WTC11 (cell line): Measurements from ENCODE around the gene NFXL1. TPM values are rescaled to one million over a fixed set of nuclear protein-coding genes. Genes with fewer than 3 reads are reported as not detected.

Source experiments
- ATAC-seq: fragments of 200-7000 bp; cut with Tn5 transposase; 2 replicates; pipeline ENCODE4 v1.10.0; 2021; ENCODE audit warnings: mild to moderate bottlenecking, moderate library complexity
- CTCF ChIA-PET: fragments of 300-600 bp; sonication (Branson Sonifier 250); formaldehyde crosslinking; loops from one replicate; lab custom pipeline; 2021; ENCODE audit warnings: antibody characterized with exemption; lab: Charles Lee
- POLR2A ChIA-PET: fragments of 350-600 bp; sonication (Branson Sonifier 250); formaldehyde crosslinking; loops from one replicate; lab custom pipeline; 2021; ENCODE audit warnings: antibody characterized with exemption; lab: Charles Lee
- DNase-seq: peaks from one replicate; pipeline ENCODE4 v3.0.0; 2021; ENCODE audit warnings: low spot score
- H3K27ac Mint-ChIP-seq: 2 replicates; pipeline ENCODE4 v1.8.0; 2021; ENCODE audit warnings: mixed read lengths
- H3K27me3 Mint-ChIP-seq: 2 replicates; pipeline ENCODE4 v1.8.0; 2021; ENCODE audit warnings: low read depth, mild to moderate bottlenecking, moderate library complexity, mixed read lengths
- H3K36me3 Mint-ChIP-seq: 2 replicates; pipeline ENCODE4 v1.8.0; 2021; ENCODE audit warnings: mixed read lengths
- H3K4me1 Mint-ChIP-seq: 2 replicates; pipeline ENCODE4 v1.8.0; 2022; ENCODE audit warnings: mixed read lengths
- H3K4me3 Mint-ChIP-seq: 2 replicates; pipeline ENCODE4 v1.8.0; 2021; ENCODE audit warnings: mild to moderate bottlenecking, moderate library complexity, mixed read lengths
- H3K9me3 Mint-ChIP-seq: 2 replicates; pipeline ENCODE4 v1.8.0; 2021; ENCODE audit warnings: mixed read lengths
- ATF1 ChIP-seq: sonication (generic); formaldehyde crosslinking; IDR thresholded peaks from 2 replicates; pipeline ENCODE4 v1.8.1; 2023; ENCODE audit warnings: mild to moderate bottlenecking, moderate library complexity, missing genetic modification reagents
- ATF2 ChIP-seq: sonication (generic); formaldehyde crosslinking; IDR thresholded peaks from 2 replicates; pipeline ENCODE4 v1.8.1; 2022; ENCODE audit warnings: low read depth, missing genetic modification reagents, borderline replicate concordance
- EMX1 ChIP-seq: fragments of 250-450 bp; sonication (Bioruptor Pico); IDR thresholded peaks from 2 replicates; pipeline ENCODE4 v1.8.0; 2021; ENCODE audit warnings: mild to moderate bottlenecking
- GTF2I ChIP-seq: fragments of 250-450 bp; sonication (Bioruptor Pico); conservative IDR thresholded peaks from 2 replicates; pipeline ENCODE4 v1.4.0; 2021; ENCODE audit warnings: mild to moderate bottlenecking
- IRF2 ChIP-seq: sonication (generic); formaldehyde crosslinking; IDR thresholded peaks from 2 replicates; pipeline ENCODE4 v1.8.0; 2022; ENCODE audit warnings: low read depth, missing genetic modification reagents, borderline replicate concordance
- MXD4 ChIP-seq: fragments of 250-450 bp; sonication (Bioruptor Pico); IDR thresholded peaks from 2 replicates; pipeline ENCODE4 v1.8.0; 2021; ENCODE audit warnings: mild to moderate bottlenecking, moderate library complexity, borderline replicate concordance
- NFYB ChIP-seq: sonication (generic); formaldehyde crosslinking; conservative IDR thresholded peaks from 2 replicates; pipeline ENCODE4 v1.8.0; 2022; ENCODE audit warnings: low read depth, missing genetic modification reagents
- PRDM15 ChIP-seq: sonication (generic); formaldehyde crosslinking; IDR thresholded peaks from 2 replicates; pipeline ENCODE4 v1.8.0; 2022; ENCODE audit warnings: missing genetic modification reagents
- PRRX2 ChIP-seq: fragments of 250-450 bp; sonication (Bioruptor Pico); IDR thresholded peaks from 2 replicates; pipeline ENCODE4 v1.8.0; 2021; ENCODE audit warnings: mild to moderate bottlenecking
- RELA ChIP-seq: sonication (generic); formaldehyde crosslinking; IDR thresholded peaks from 2 replicates; pipeline ENCODE4 v1.8.1; 2022; ENCODE audit warnings: missing genetic modification reagents, mild to moderate bottlenecking, borderline replicate concordance
- SMAD4 ChIP-seq: sonication (generic); formaldehyde crosslinking; IDR thresholded peaks from 2 replicates; pipeline ENCODE4 v1.8.0; 2022; ENCODE audit warnings: mild to moderate bottlenecking, missing genetic modification reagents
- TEAD1 ChIP-seq: sonication (generic); formaldehyde crosslinking; IDR thresholded peaks from 2 replicates; pipeline ENCODE4 v1.8.0; 2022; ENCODE audit warnings: mild to moderate bottlenecking, missing genetic modification reagents
- TEAD4 ChIP-seq: sonication (generic); formaldehyde crosslinking; IDR thresholded peaks from 2 replicates; pipeline ENCODE4 v1.8.0; 2022; ENCODE audit warnings: mild to moderate bottlenecking, missing genetic modification reagents
- TP53 ChIP-seq: sonication (generic); formaldehyde crosslinking; IDR thresholded peaks from 2 replicates; pipeline ENCODE4 v1.8.1; 2023; ENCODE audit warnings: mild to moderate bottlenecking, missing genetic modification reagents
- ZNF138 ChIP-seq: sonication (generic); formaldehyde crosslinking; conservative IDR thresholded peaks from 2 replicates; pipeline ENCODE4 v1.8.1; 2022; ENCODE audit warnings: mild to moderate bottlenecking, moderate library complexity, missing genetic modification reagents
- ZNF396 ChIP-seq: fragments of 250-450 bp; sonication (Bioruptor Pico); IDR thresholded peaks from 2 replicates; pipeline ENCODE4 v1.8.0; 2021; ENCODE audit warnings: mild to moderate bottlenecking, moderate library complexity, borderline replicate concordance
- ZNF425 ChIP-seq: fragments of 250-450 bp; sonication (Bioruptor Pico); conservative IDR thresholded peaks from 2 replicates; pipeline ENCODE4 v1.9.0; 2021; ENCODE audit warnings: mild to moderate bottlenecking
- total RNA-seq: library from RNA; stranded (reverse); gene quantifications from 3 replicates; pipeline ENCODE4 v1.2.3, GENCODE V29; 2021
- TF ChIP-seq, protein P1 (sequence below): sonication (generic); formaldehyde crosslinking; IDR thresholded peaks from 2 replicates; pipeline ENCODE4 v1.8.1; 2023; ENCODE audit warnings: mild to moderate bottlenecking, moderate library complexity, missing genetic modification reagents
- TF ChIP-seq, protein P2 (sequence below): sonication (generic); formaldehyde crosslinking; IDR thresholded peaks from 2 replicates; pipeline ENCODE4 v1.8.1; 2022; ENCODE audit warnings: mild to moderate bottlenecking, missing genetic modification reagents, moderate library complexity, borderline replicate concordance
- TF ChIP-seq, protein P3 (sequence below): sonication (generic); formaldehyde crosslinking; IDR thresholded peaks from 2 replicates; pipeline ENCODE4 v1.8.1; 2023; ENCODE audit warnings: mild to moderate bottlenecking, missing genetic modification reagents, moderate library complexity
- TF ChIP-seq, protein P4 (sequence below): sonication (generic); formaldehyde crosslinking; conservative IDR thresholded peaks from 2 replicates; pipeline ENCODE4 v1.8.1; 2022; ENCODE audit warnings: mild to moderate bottlenecking, missing genetic modification reagents
- TF ChIP-seq, protein P5 (sequence below): sonication (generic); formaldehyde crosslinking; IDR thresholded peaks from 2 replicates; pipeline ENCODE4 v1.8.0; 2023; ENCODE audit warnings: missing genetic modification reagents

Gene NFXL1
- total RNA-seq, 1 experiment from 2014 or later: 30.2 TPM

DNA sequence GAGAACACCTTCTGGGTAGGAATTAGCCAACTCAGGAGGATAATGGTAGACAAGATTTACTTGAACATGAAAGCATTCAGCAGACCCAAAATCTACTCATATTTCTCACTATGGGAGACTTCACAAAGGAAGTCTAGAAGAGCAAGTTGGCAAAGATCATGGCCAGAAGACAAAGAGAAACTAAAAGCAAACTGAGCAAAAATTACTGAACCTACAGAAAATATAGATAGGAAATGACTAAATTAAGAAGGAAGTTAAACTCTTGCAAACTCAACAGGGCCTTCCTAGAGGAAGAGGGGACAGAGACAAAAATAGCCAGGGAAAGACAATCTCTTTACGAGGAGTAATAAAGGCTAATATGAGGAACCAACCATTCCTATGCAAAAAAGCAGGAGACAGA lies 95.2 kb downstream of the NFXL1 start (continued):
- TF ChIP-seq, protein P1, sequence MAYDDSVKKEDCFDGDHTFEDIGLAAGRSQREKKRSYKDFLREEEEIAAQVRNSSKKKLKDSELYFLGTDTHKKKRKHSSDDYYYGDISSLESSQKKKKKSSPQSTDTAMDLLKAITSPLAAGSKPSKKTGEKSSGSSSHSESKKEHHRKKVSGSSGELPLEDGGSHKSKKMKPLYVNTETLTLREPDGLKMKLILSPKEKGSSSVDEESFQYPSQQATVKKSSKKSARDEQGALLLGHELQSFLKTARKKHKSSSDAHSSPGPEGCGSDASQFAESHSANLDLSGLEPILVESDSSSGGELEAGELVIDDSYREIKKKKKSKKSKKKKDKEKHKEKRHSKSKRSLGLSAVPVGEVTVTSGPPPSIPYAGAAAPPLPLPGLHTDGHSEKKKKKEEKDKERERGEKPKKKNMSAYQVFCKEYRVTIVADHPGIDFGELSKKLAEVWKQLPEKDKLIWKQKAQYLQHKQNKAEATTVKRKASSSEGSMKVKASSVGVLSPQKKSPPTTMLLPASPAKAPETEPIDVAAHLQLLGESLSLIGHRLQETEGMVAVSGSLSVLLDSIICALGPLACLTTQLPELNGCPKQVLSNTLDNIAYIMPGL: no peak
- TF ChIP-seq EMX1 (no peak), SMAD4 (CRISPR knock-in tag) (no peak), TEAD1 (CRISPR knock-in tag) (no peak), RELA (CRISPR knock-in tag) (no peak), PRDM15 (CRISPR knock-in tag) (no peak)
- TF ChIP-seq, protein P2, sequence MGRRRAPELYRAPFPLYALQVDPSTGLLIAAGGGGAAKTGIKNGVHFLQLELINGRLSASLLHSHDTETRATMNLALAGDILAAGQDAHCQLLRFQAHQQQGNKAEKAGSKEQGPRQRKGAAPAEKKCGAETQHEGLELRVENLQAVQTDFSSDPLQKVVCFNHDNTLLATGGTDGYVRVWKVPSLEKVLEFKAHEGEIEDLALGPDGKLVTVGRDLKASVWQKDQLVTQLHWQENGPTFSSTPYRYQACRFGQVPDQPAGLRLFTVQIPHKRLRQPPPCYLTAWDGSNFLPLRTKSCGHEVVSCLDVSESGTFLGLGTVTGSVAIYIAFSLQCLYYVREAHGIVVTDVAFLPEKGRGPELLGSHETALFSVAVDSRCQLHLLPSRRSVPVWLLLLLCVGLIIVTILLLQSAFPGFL (CRISPR knock-in tag): no peak
- TF ChIP-seq, protein P3, sequence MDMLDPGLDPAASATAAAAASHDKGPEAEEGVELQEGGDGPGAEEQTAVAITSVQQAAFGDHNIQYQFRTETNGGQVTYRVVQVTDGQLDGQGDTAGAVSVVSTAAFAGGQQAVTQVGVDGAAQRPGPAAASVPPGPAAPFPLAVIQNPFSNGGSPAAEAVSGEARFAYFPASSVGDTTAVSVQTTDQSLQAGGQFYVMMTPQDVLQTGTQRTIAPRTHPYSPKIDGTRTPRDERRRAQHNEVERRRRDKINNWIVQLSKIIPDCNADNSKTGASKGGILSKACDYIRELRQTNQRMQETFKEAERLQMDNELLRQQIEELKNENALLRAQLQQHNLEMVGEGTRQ: no peak

DNA sequence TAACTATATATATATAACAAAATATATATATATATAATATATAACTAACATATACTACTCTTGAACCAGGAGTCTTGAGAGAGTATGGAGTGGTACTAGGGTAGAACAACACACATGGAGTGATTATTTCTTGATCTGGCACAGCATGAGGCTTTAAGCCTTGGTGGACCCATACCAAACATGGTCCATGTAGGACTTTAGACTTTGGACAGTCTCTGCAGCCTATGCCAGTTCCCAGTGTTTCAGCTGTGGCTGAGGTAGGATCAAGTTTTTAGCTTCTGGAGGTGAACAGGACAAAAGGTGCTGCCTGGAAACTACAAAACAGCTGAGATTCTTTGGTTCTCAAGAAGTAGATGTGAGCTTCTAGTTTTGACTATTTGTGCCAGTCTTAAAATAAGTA lies 97.1 kb downstream of the NFXL1 start:
- peaks cover 6% of the 10 kb centered on the region; the same call in 1 of the 2 replicates for H3K9me3 Mint-ChIP-seq
- TF ChIP-seq TP53 (CRISPR knock-in tag): no peak
- TF ChIP-seq, protein P1: no peak
- TF ChIP-seq, protein P4, sequence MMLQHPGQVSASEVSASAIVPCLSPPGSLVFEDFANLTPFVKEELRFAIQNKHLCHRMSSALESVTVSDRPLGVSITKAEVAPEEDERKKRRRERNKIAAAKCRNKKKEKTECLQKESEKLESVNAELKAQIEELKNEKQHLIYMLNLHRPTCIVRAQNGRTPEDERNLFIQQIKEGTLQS (CRISPR knock-in tag): no peak
- TF ChIP-seq, protein P5, sequence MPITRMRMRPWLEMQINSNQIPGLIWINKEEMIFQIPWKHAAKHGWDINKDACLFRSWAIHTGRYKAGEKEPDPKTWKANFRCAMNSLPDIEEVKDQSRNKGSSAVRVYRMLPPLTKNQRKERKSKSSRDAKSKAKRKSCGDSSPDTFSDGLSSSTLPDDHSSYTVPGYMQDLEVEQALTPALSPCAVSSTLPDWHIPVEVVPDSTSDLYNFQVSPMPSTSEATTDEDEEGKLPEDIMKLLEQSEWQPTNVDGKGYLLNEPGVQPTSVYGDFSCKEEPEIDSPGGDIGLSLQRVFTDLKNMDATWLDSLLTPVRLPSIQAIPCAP: no peak
- no peak for TF ChIP-seq NFYB (CRISPR knock-in tag)
- TF ChIP-seq ATF1 (CRISPR knock-in tag): no peak
- no peak for TF ChIP-seq PRRX2 (CRISPR knock-in tag)
- TF ChIP-seq RELA (CRISPR knock-in tag): no peak
- no peak for TF ChIP-seq ZNF425 (CRISPR knock-in tag)
- TF ChIP-seq TEAD4 (CRISPR knock-in tag): no peak
- no peak for TF ChIP-seq GTF2I (CRISPR knock-in tag)
- no peak for TF ChIP-seq ZNF138
- TF ChIP-seq ZNF396 (CRISPR knock-in tag): no peak
- TF ChIP-seq ATF2 (CRISPR knock-in tag): no peak
- no peak for TF ChIP-seq IRF2
- no peak for TF ChIP-seq MXD4 (CRISPR knock-in tag)
- TF ChIP-seq, all 79 proteins: peak for 0
- CTCF ChIA-PET: interaction anchor here (1.0 kb wide), 1 partner anchor 112 kb away, joined by 4 read pairs; no protein-coding TSS in a partner anchor
- H3K27ac Mint-ChIP-seq: no peak overlapping the region
- ATAC-seq (no peak), DNase-seq (no peak)
- POLR2A ChIA-PET: no interaction called here
- no peaks in the 10 kb centered on the region for H3K36me3 Mint-ChIP-seq
- no peaks in the 10 kb centered on the region for H3K4me1 Mint-ChIP-seq
- H3K4me3 Mint-ChIP-seq: no peak overlapping the region
- H3K27me3 Mint-ChIP-seq: no peaks in the 10 kb centered on the region
